Stimulated activated CD8-positive, alpha-beta memory T cell treated with anti-CD3 and anti-CD28 coated beads, Interleukin-7, amount 100 ng/mL, for 48 hours (primary cell): ENCODE measurements around the gene C11orf71.

Experiments
- DNase-seq, 2 donors: peaks; one replicate each; pipeline ENCODE4 v3.0.0-alpha.2; 2020; ENCODE audit warnings: low read depth in 1 of 2; ENCODE audit errors: extremely low read depth in 1 of 2

The C11orf71 gene

DNA sequence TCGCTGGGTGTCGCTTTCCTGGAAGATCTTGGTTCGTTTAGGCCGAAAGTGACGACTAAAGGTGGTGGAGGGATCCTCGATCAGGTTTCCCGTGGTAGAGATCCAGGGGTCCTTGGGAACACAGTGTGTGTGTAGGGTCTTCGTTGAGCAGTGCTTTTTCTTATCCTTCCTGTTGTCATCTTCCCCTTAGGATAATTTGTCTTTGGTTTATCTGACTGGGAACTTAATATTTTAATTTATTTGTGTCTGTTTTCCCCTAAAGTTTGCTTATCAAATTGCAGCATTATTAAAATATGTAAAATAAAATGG lies 558 bp upstream of the C11orf71 start:
- DNase-seq: no peak

- DNase-seq: no peak
These were observed 658 bp downstream of the C11orf71 start for GRCh38 chr11:114399490-114400215.

- DNase-seq: no peak
These were observed 1.9 kb downstream of the C11orf71 start for GRCh38 chr11:114398303-114398920.

- no peak for DNase-seq
These were observed 2.8 kb downstream of the C11orf71 start for GRCh38 chr11:114397349-114397982.

GRCh38 chr11:114396916-114397315 lies 3.4 kb downstream of the C11orf71 start:
- no peak for DNase-seq

- no peak for DNase-seq
These were observed 4.6 kb downstream of the C11orf71 start for GRCh38 chr11:114395736-114396135.

GRCh38 chr11:114392735-114393667 lies 7.3 kb downstream of the C11orf71 start:
- no peak for DNase-seq

GRCh38 chr11:114386545-114386944 lies 13.8 kb downstream of the C11orf71 start:
- DNase-seq: no peak

- no peak for DNase-seq
These were observed 14.2 kb downstream of the C11orf71 start for GRCh38 chr11:114386131-114386530.

DNA sequence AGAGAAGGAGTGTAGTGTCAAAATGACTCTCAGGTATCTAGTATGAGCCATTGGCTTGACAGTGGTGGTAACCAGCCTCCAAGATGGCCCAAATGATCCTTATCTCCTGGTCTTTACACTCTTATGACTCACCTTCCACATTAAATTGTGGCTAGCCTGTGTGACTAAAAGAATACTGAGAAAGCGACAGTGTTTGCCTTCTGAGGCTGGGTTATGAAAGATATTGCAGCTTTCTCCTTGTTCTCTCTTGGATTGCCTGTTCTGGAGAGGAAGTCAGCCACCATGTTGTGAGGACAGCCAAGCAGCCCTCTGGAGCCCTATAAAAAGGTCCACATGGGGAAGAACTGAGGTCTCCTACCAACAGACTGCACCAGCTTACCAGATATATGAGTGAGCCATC lies 15.8 kb downstream of the C11orf71 start:
- DNase-seq: no peak

DNA sequence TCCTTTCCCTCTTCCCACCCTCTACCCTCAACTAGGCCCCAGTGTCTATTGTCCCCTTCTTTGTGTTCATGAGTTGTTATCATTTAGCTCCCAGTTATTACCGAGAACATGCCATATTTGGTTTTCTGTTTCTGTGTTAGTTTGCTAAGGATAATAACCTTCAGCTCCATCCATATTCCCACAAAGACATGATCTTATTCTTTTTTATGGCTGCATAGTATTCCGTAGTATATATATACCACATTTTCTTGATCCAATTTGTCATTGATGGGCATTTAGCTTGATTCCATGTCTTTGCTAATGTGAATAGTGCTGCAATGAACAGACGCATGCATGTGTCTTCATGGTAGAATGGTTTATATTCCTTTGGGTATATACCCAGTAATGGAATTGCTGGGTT lies 17.8 kb downstream of the C11orf71 start:
- DNase-seq: no peak

GRCh38 chr11:114379394-114380069 lies 20.8 kb downstream of the C11orf71 start:
- no peak for DNase-seq

- no peak for DNase-seq
These were observed 22.6 kb downstream of the C11orf71 start for GRCh38 chr11:114377612-114378267.

DNA sequence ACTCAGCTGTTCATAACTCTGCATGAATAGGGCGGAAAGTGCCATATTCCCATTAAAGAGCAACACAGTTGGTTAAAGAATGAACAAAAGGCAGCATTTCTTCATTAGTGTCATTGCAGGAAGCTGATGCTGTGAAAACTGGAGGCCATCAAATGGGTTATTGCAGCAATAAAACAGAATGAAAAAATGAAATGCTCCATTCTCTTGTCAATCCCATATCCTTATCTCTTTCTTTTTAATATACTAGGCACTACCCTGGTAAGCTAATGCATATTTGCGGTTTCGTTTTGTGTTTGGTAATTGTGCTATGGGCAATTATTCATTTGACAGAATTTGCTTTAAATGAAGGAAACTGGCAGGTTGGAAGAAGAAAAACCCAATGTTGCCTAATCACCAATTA lies 25.3 kb downstream of the C11orf71 start:
- no peak for DNase-seq

- no peak for DNase-seq
These were observed 31.2 kb downstream of the C11orf71 start for GRCh38 chr11:114368918-114369680.

- DNase-seq: no peak
These were observed 32.9 kb downstream of the C11orf71 start for GRCh38 chr11:114367244-114367957.

- DNase-seq: no peak
These were observed 33.7 kb downstream of the C11orf71 start for GRCh38 chr11:114366331-114367243.

DNA sequence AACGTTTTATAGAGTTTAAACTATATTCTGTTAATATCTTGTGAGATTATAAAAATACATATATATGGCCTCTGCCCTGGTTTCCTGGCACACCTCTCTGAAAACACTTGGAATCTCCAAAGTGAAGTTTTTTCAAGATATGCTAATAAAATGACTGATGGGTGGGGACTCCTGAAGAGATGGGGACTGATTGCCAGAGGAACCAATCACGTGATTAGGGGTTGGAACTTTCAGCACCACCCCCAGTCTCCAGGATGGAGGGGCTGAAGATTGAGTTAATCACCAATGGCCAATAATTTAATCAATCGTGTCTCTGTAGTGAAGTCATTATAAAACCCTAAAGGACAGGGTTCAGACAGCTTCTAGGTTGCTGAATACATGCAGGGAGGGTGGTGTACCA lies 37.4 kb downstream of the C11orf71 start:
- no peak for DNase-seq
